Peyer's patch (tissue), 4 donors: ENCODE data around the gene LY86. TPM values are rescaled to one million over a fixed set of nuclear protein-coding genes. Genes with fewer than 3 reads are reported as not detected.
A peak's percentile ranks its signal among the peaks of the same experiment; 100 is the strongest.

Experiments
- DNase-seq, 3 donors: peaks; one replicate each; pipeline ENCODE4 v3.0.0-alpha.2; 2017 to 2019
- H3K27ac ChIP-seq, 4 donors: fragments of 200-600 bp; sonication (generic); one replicate each; pipeline ENCODE4 v1.5.1; 2016 to 2019
- H3K27me3 ChIP-seq, 2 donors: fragments of 200-600 bp; sonication (generic); one replicate each; pipeline ENCODE4 v1.5.1; 2019
- H3K36me3 ChIP-seq, 3 donors: fragments of 200-600 bp; sonication (generic); one replicate each; pipeline ENCODE4 v1.5.1; 2016 to 2019
- H3K4me1 ChIP-seq, 4 donors: fragments of 200-600 bp; sonication (generic); one replicate each; pipeline ENCODE4 v1.5.1; 2016 to 2019
- H3K4me3 ChIP-seq, 4 donors: fragments of 200-600 bp; sonication (generic); 1 replicate in 3 of 4; 2 replicates in 1 of 4; pipeline ENCODE4 v1.5.1; 2016 to 2019; ENCODE audit warnings: mild to moderate bottlenecking in 1 of 4
- H3K9me3 ChIP-seq, 4 donors: fragments of 200-600 bp; sonication (generic); one replicate each; pipeline ENCODE4 v1.5.1; 2016 to 2019; ENCODE audit warnings: mild to moderate bottlenecking in 1 of 4
- POLR2A ChIP-seq, 2 donors: fragments of 450-650 bp; IDR thresholded peaks; one replicate each; pipeline ENCODE4 v1.5.1; 2017; ENCODE audit warnings: antibody characterized with exemption in 2 of 2, mild to moderate bottlenecking in 2 of 2, moderate library complexity in 2 of 2
- total RNA-seq, 4 donors: library from RNA; depleted of rRNA; stranded (reverse); fragments of >200 nt; gene quantifications; one replicate each; pipeline ENCODE4 v1.1.0, GENCODE V29; 2016
- TF ChIP-seq, protein P1 (sequence below), 6 experiments: fragments of 450-650 bp in 4 of 6; fragments of 200-600 bp in 2 of 6; sonication (generic) in 1 of 6; IDR thresholded peaks; one replicate each; pipeline ENCODE4 v1.5.1; 2017 to 2019; ENCODE audit warnings: antibody characterized with exemption in 6 of 6, mild to moderate bottlenecking in 3 of 6, moderate library complexity in 1 of 6

The LY86 gene
- 10 to 100 TPM in 1 of 4 donors, 1 to 10 TPM in 1, not detected in 2; 1.7 to 39.6 TPM for total RNA-seq

DNA sequence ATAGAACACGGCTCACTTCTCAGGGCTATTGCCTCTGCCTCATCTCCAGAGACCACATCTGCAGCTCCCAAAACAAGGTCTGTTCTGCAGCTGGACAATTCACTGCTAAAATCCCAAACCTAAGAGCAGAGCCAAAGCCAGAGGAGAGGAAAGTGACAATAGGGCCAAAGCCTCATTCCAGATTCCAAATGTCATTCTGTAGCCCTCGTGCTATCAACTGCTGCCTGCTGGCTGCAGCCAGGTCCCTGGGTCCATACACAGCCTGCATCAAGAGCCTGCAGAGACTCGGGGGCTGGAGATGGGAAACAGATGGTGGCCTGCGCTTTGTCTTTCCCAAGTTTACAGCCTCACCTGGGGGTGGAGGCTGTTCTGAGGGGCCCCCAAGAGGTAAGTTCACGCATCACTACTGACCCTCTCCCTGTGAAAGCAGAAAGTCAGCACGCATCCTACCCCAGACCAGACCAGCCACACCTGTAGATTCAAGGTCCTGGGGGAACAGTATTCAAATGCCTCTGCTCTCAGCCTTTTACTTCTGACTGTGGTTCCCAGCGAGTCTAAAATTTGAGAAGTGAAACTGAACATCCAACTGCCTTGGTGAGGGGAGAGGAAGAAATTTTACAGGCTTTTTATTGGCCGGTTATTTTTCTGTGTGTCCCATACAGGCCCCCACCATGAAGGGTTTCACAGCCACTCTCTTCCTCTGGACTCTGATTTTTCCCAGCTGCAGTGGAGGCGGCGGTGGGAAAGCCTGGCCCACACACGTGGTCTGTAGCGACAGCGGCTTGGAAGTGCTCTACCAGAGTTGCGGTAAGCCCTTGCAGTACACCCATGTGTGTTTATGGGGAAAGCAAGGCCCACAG, at the start of gene LY86:
Gene LY86, plus strand, starts transcription at position 657 of the 860 bp plus-strand sequence. Its CDS starts 15 bp downstream, at position 672.
- H3K4me3 ChIP-seq: peak within 1 kb of the TSS in 2 of 4 donors; percentile 37 to 45
- no peaks in the 10 kb centered on the region for H3K36me3 ChIP-seq
- TF ChIP-seq POLR2A (IDR thresholded peaks at IDR 0.05): no peak
- TF ChIP-seq, protein P1, sequence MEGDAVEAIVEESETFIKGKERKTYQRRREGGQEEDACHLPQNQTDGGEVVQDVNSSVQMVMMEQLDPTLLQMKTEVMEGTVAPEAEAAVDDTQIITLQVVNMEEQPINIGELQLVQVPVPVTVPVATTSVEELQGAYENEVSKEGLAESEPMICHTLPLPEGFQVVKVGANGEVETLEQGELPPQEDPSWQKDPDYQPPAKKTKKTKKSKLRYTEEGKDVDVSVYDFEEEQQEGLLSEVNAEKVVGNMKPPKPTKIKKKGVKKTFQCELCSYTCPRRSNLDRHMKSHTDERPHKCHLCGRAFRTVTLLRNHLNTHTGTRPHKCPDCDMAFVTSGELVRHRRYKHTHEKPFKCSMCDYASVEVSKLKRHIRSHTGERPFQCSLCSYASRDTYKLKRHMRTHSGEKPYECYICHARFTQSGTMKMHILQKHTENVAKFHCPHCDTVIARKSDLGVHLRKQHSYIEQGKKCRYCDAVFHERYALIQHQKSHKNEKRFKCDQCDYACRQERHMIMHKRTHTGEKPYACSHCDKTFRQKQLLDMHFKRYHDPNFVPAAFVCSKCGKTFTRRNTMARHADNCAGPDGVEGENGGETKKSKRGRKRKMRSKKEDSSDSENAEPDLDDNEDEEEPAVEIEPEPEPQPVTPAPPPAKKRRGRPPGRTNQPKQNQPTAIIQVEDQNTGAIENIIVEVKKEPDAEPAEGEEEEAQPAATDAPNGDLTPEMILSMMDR (IDR thresholded peaks at IDR 0.05): no peak
- peak within 1 kb of the TSS; percentile 6 to 84 (median 48) for H3K27ac ChIP-seq
- peaks cover 0 to 19% (median 4%) of the 10 kb centered on the region in 4 donors for H3K4me1 ChIP-seq
- peak in 2 of 3 donors; percentile 52 to 55 for DNase-seq
- no peaks in the 10 kb centered on the region for H3K9me3 ChIP-seq
- no peaks in the 10 kb centered on the region for H3K27me3 ChIP-seq

DNA sequence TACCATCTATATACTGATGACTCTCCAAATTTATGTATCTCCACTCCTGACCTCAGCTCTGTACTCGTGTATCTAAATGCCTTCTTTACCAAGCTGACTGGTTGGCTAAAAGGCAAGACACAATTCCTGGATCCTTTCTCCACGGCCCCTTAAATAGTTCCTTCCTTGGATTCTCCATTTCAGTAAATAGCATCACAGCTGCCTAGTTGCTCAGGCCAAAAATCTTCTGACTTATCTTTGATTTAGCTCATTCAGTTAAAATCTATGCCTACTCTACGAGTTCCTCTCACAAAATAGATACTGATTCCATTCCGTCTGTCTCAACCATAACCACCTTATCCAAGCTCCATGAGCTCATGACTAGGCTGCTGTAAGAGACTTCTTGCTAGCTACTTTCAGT, 49.5 kb upstream of the LY86 start:
- Histone ChIP-seq H3K27ac (no peak overlapping the region), H3K4me1 (no peaks in the 10 kb centered on the region), H3K4me3 (no peak overlapping the region), H3K27me3 (no peaks in the 10 kb centered on the region), H3K36me3 (no peaks in the 10 kb centered on the region), H3K9me3 (no peaks in the 10 kb centered on the region)
- no peak for DNase-seq
- TF ChIP-seq, protein P1 (IDR thresholded peaks at IDR 0.05): no peak
- no peak for TF ChIP-seq POLR2A (IDR thresholded peaks at IDR 0.05)

DNA sequence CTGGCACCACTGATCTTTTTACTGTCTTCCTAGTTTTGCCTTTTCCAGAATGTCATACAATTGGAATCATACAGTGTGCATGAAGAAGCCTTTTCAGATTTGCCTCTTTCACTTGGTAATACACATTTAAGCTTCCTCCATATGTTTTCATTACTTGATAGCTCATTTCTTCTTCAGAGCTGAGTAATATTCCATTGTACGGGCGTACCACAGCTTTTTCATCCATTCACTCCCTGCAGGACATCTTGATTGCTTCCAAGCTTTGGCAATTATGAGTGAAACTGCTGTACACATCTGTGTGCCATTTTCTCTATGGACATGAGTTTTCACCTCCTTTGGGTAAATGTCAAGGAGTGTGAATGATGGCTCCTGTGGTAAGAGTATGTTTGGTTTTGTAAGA, 46.2 kb upstream of the LY86 start:
- Histone ChIP-seq H3K4me1 (peaks cover 0 to 11% (median 5%) of the 10 kb centered on the region in 4 donors), H3K36me3 (no peaks in the 10 kb centered on the region), H3K4me3 (no peak overlapping the region), H3K9me3 (no peaks in the 10 kb centered on the region), H3K27ac (peak overlapping the region in 1 of 4 donors; percentile 12), H3K27me3 (peaks cover 0 to 16% of the 10 kb centered on the region in 2 donors)
- no peak for DNase-seq
- TF ChIP-seq, protein P1 (IDR thresholded peaks at IDR 0.05): no peak
- TF ChIP-seq POLR2A (IDR thresholded peaks at IDR 0.05): no peak

DNA sequence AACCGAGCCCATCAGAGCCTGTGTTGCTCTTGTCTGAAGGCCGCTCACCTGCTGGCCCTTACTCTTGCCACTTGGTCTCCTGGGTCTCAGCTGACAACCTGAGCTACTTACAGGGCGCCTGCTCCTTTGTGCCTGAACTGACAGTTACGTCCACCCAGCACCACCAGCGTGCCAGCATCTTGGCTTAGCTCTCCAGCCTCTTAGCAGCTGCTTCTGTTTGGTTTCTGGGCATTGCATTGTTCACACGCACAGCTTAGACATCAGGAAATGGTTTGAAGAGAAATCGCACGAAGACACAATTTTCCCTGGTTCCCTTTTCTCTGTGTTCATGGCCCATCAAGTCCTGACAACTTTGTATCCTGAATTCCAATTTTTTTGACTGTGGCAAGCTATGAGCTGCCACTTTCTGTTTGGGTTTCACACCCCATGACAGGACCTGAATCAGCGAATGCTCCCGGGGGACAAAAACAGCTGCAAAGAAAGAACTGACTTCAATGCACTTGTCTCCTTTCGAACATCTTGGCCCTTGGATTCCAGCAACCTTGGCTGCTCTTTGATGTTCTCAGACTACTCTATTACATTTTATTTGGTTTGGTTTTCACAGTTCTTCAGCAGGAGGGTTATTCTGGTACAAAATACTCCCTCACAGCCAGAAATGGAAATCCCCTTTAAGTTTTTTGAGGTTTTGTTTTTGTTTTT, 45.2 kb upstream of the LY86 start:
- Histone ChIP-seq H3K27ac (peak overlapping the region in 2 of 4 donors; percentile 12 to 25), H3K27me3 (peaks cover 0 to 16% of the 10 kb centered on the region in 2 donors), H3K4me3 (no peak overlapping the region), H3K36me3 (no peaks in the 10 kb centered on the region), H3K4me1 (peaks cover 0 to 11% (median 5%) of the 10 kb centered on the region in 4 donors), H3K9me3 (no peaks in the 10 kb centered on the region)
- no peak for DNase-seq
- TF ChIP-seq, protein P1 (IDR thresholded peaks at IDR 0.05): no peak
- TF ChIP-seq POLR2A (IDR thresholded peaks at IDR 0.05): no peak

DNA sequence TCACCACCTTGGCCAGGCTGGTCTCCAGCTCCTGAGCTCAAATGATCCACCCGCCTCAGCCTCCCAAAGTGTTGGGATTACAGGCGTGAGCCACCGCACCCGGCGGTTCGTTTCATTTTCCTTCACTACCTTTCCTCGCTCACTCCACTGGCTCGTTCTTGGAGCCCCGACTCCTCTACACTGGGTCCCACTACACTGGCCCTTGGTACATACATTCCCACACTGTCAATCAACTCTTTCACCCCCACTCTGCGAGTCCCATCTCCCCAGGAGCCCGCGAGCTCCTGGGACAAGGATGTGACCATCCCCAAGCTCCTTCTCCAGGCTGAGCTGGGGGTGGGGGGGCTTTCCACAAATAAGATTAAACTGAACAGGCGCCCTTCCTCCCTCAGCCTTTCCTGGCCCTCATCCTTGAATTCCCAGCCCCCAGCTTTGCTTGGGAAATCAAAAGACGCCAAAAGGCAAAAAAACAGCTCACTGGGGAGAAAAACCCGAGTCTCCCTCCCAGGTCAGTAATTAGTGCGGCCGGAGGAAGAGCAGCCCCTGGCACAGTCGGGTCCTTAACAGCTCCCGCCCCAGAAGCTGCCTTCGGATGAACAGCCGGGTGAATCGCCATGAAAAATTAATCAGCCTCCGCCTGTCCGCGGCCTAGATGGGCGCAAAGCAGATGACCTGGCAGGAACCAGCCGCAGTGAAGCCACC, 42.8 kb upstream of the LY86 start:
- no peak for DNase-seq

More for the DNA sequence above, 42.8 kb upstream of the LY86 start:
- peak overlapping the region in 3 of 4 donors; percentile 25 to 45 (median 43) for H3K4me3 ChIP-seq
- TF ChIP-seq, protein P1 (IDR thresholded peaks at IDR 0.05): no peak
- TF ChIP-seq POLR2A (IDR thresholded peaks at IDR 0.05): no peak
- no peaks in the 10 kb centered on the region for H3K36me3 ChIP-seq
- no peak overlapping the region for H3K27ac ChIP-seq
- peaks cover 0 to 11% (median 5%) of the 10 kb centered on the region in 4 donors for H3K4me1 ChIP-seq
- peaks cover 0 to 16% of the 10 kb centered on the region in 2 donors for H3K27me3 ChIP-seq
- H3K9me3 ChIP-seq: no peaks in the 10 kb centered on the region
